ENCODE data around the gene MB21D2.

- no peak for TF ChIP-seq EP300 (IDR thresholded peaks at IDR 0.05; ENCODE audit: borderline replicate concordance)
- no peak for TF ChIP-seq CREB1 (IDR thresholded peaks at IDR 0.05; ENCODE audit: low read depth)
- no peak for TF ChIP-seq YY1 (IDR thresholded peaks at IDR 0.05; ENCODE audit: low read depth)
- no peak for TF ChIP-seq EGR1 (IDR thresholded peaks at IDR 0.05)
- TF ChIP-seq, protein P1, sequence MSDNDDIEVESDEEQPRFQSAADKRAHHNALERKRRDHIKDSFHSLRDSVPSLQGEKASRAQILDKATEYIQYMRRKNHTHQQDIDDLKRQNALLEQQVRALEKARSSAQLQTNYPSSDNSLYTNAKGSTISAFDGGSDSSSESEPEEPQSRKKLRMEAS (IDR thresholded peaks at IDR 0.05), result no peak
- TF ChIP-seq REST (IDR thresholded peaks at IDR 0.05; ENCODE audit: low read depth), result no peak
- no peak for TF ChIP-seq TAF1 (IDR thresholded peaks at IDR 0.05; ENCODE audit: low read depth)
- TF ChIP-seq FOXM1 (IDR thresholded peaks at IDR 0.05; ENCODE audit: borderline replicate concordance, low read depth), result no peak
- TF ChIP-seq RAD21 (IDR thresholded peaks at IDR 0.05; ENCODE audit: low read depth), result no peak
Observed at GRCh38 chr3:192923731-192924130, 6.1 kb upstream of the MB21D2 start.
